HepG2 (cell line): ENCODE data around the gene BCL2L1. TPM values are rescaled to one million over a fixed set of nuclear protein-coding genes. Genes with fewer than 3 reads are reported as not detected.

ENCODE experiments used
- ATAC-seq: fragments of 200-7000 bp; cut with Tn5 transposase; 3 replicates; pipeline ENCODE4 v1.9.1; 2020; ENCODE audit warnings: mild to moderate bottlenecking, moderate library complexity
- BruUV-seq: library from RNA; stranded (reverse); fragments of 400-500 nt; replicated peaks from 2 replicates; lab custom pipeline; 2021; lab: Mats Ljungman, UMichigan
- CTCF ChIA-PET: fragments of 300-600 bp; formaldehyde crosslinking; extraction: SDS; loops from one replicate; lab custom pipeline; 2021; ENCODE audit warnings: low total read pairs, inconsistent platforms, low intra/inter-chr PET ratio; lab: Yijun Ruan, JAX
- POLR2A ChIA-PET: fragments of 350-600 bp; sonication (Branson Sonifier 250); formaldehyde crosslinking; loops from one replicate; lab custom pipeline; 2020; ENCODE audit warnings: antibody characterized with exemption, inconsistent platforms; lab: Yijun Ruan, JAX
- DNase-seq: peaks from one replicate; pipeline ENCODE4 v3.0.0-alpha.2; 2015; ENCODE audit warnings: low spot score
- FAIRE-seq: peaks from 3 replicates; lab custom pipeline; 2011; peaks lifted over from hg19 to GRCh38; lab: Jason Lieb, UNC
- H2AFZ ChIP-seq: one replicate; pipeline ENCODE4 v1.6.1; 2011; ENCODE audit warnings: low read length, inconsistent platforms
- H3K27ac ChIP-seq: fragments of 300-600 bp; 3 replicates; pipeline ENCODE4 v1.8.0; 2011; ENCODE audit warnings: mixed run types, mild to moderate bottlenecking, mixed read lengths, low read length, inconsistent platforms; ENCODE audit not compliant: insufficient read depth; ENCODE audit errors: extremely low read length
- H3K27me3 ChIP-seq, 2 experiments: fragments of 200-600 bp in 1 of 2; 2 replicates in 1 of 2; 3 replicates in 1 of 2; pipeline versions ENCODE4 v1.6.0 to v1.8.0; 2011; ENCODE audit warnings: low read length in 2 of 2, mild to moderate bottlenecking in 2 of 2, moderate library complexity in 2 of 2, inconsistent platforms in 1 of 2; ENCODE audit not compliant: insufficient read depth in 2 of 2, control insufficient read depth in 1 of 2
- H3K36me3 ChIP-seq, 2 experiments: fragments of 200-600 bp in 1 of 2; replicated peaks in 1 of 2; 2 replicates in 1 of 2; 3 replicates in 1 of 2; pipeline versions ENCODE4 v1.5.1 to v1.8.0; 2011; ENCODE audit warnings: low read length in 2 of 2, inconsistent platforms in 1 of 2; ENCODE audit not compliant: insufficient read depth in 2 of 2, control insufficient read depth in 1 of 2
- H3K4me1 ChIP-seq: 2 replicates; pipeline ENCODE4 v1.5.1; 2012; ENCODE audit warnings: low read length, inconsistent platforms; ENCODE audit not compliant: insufficient read depth
- H3K4me2 ChIP-seq: 2 replicates; pipeline ENCODE4 v1.6.0; 2011; ENCODE audit warnings: low read depth, low read length, inconsistent platforms
- H3K4me3 ChIP-seq, 3 experiments: fragments of 200-600 bp in 1 of 3; sonication (generic), shearing (Covaris generic) in 1 of 3; replicated peaks in 1 of 3; 2 replicates each; pipeline ENCODE4 v1.5.1; 2011 to 2016; ENCODE audit warnings: low read length in 3 of 3, inconsistent platforms in 2 of 3, low read depth in 2 of 3, mild to moderate bottlenecking in 2 of 3, control low read depth in 1 of 3, mixed read lengths in 1 of 3; ENCODE audit not compliant: insufficient read depth in 1 of 3
- H3K79me2 ChIP-seq: one replicate; pipeline ENCODE4 v1.6.1; 2011; ENCODE audit warnings: low read length, inconsistent platforms; ENCODE audit not compliant: insufficient read depth
- H3K9ac ChIP-seq: 2 replicates; pipeline ENCODE4 v1.6.0; 2011; ENCODE audit warnings: mild to moderate bottlenecking, low read depth, low read length, inconsistent platforms; ENCODE audit not compliant: insufficient read depth
- H3K9me3 ChIP-seq: 2 replicates; pipeline ENCODE4 v1.5.1; 2012; ENCODE audit warnings: mild to moderate bottlenecking, low read length
- H4K20me1 ChIP-seq: 2 replicates; pipeline ENCODE4 v1.6.0; 2011; ENCODE audit warnings: inconsistent platforms, mild to moderate bottlenecking, low read length, moderate library complexity; ENCODE audit not compliant: insufficient read depth
- BHLHE40 ChIP-seq: IDR thresholded peaks from 2 replicates; pipeline ENCODE4 v1.6.1; 2011; ENCODE audit warnings: low read length, improper control_type of control experiment
- CREB1 ChIP-seq, 2 experiments: fragments of 450-650 bp in 1 of 2; IDR thresholded peaks; 2 replicates each; pipeline ENCODE4 v1.6.1; 2016 to 2017; ENCODE audit warnings: control low read depth in 1 of 2, mild to moderate bottlenecking in 1 of 2, missing compliant biosample characterization in 1 of 2, missing genetic modification characterization in 1 of 2
- FLYWCH1 ChIP-seq: sonication (generic); formaldehyde crosslinking; IDR thresholded peaks from 2 replicates; pipeline ENCODE4 v1.8.1; 2023; ENCODE audit warnings: mild to moderate bottlenecking, missing genetic modification reagents
- FOSL1 ChIP-seq: sonication (generic); formaldehyde crosslinking; IDR thresholded peaks from 2 replicates; pipeline ENCODE4 v1.9.0; 2021; ENCODE audit warnings: missing genetic modification reagents, borderline replicate concordance
- FOSL2 ChIP-seq: sonication (generic); formaldehyde crosslinking; IDR thresholded peaks from 2 replicates; pipeline ENCODE4 v1.4.0; 2020; ENCODE audit warnings: missing genetic modification reagents
- FOXC1 ChIP-seq: sonication (generic); formaldehyde crosslinking; IDR thresholded peaks from 2 replicates; pipeline ENCODE4 v1.8.0; 2022; ENCODE audit warnings: mild to moderate bottlenecking, missing genetic modification reagents, borderline replicate concordance
- GABPB1 ChIP-seq: IDR thresholded peaks from 2 replicates; pipeline ENCODE4 v1.6.1; 2016; ENCODE audit warnings: mild to moderate bottlenecking, missing genetic modification reagents, moderate library complexity, missing compliant biosample characterization
- JUND ChIP-seq: sonication (generic); formaldehyde crosslinking; IDR thresholded peaks from 2 replicates; pipeline ENCODE4 v1.8.0; 2022; ENCODE audit warnings: mild to moderate bottlenecking, missing genetic modification reagents
- KAT2B ChIP-seq: fragments of 150-350 bp; IDR thresholded peaks from 2 replicates; pipeline ENCODE4 v1.6.1; 2014; ENCODE audit warnings: low read depth, low read length, borderline replicate concordance
- MXD4 ChIP-seq: IDR thresholded peaks from 2 replicates; pipeline ENCODE4 v1.6.1; 2016; ENCODE audit warnings: mild to moderate bottlenecking, missing biosample characterization, missing genetic modification reagents
- MZF1 ChIP-seq: sonication (generic); formaldehyde crosslinking; IDR thresholded peaks from 2 replicates; pipeline ENCODE4 v1.8.1; 2023; ENCODE audit warnings: mild to moderate bottlenecking, missing genetic modification reagents, borderline replicate concordance
- RARA ChIP-seq: IDR thresholded peaks from 2 replicates; pipeline ENCODE4 v1.6.1; 2016; ENCODE audit warnings: missing genetic modification reagents, missing compliant biosample characterization
- RBM22 ChIP-seq: fragments of 200-400 bp; formaldehyde crosslinking; optimal IDR thresholded peaks from 2 replicates; pipeline ENCODE3; 2017; ENCODE audit warnings: mild to moderate bottlenecking, low read length, moderate library complexity
- WGBS: methylation state at CpG from one replicate; pipeline ENCODE4 v1.1.6; 2017; ENCODE audit warnings: low lambda C conversion rate; 5-methylcytosine and 5-hydroxymethylcytosine counted together
- in situ Hi-C: cut with HindIII; loops from 2 replicates; pipeline ENCODE4 v1.10.0; 2017; ENCODE audit warnings: low pct_unique_long_range_greater_than_20kb; ENCODE audit not compliant: extremely low pct_ligation_motif_present
- intact Hi-C: fragments of 100-400 bp; cut with micrococcal nuclease; formaldehyde crosslinking; loops from one replicate; pipeline ENCODE4 v1.10.0; 2022; ENCODE audit not compliant: unreplicated experiment
- polyA plus RNA-seq, 8 experiments: library from polyadenylated mRNA; depleted of rRNA in 3 of 8; stranded (reverse) in 7 of 8; unstranded in 1 of 8; fragments of >200 nt; fragmentation: Illumina TruSeq in 4 of 8; extraction: Trizol in 4 of 8; gene quantifications; 2 replicates each; pipeline versions ENCODE4 v1.2.1 to v1.2.3, GENCODE V29; 2011 to 2016; ENCODE audit warnings: low read depth in 4 of 8, missing spikeins in 1 of 8, mixed read lengths in 1 of 8; ENCODE audit not compliant: insufficient read depth in 1 of 8
- total RNA-seq, 5 experiments: library from RNA; depleted of rRNA; stranded (reverse); fragments of >200 nt; fragmentation: Illumina TruSeq; extraction: Trizol; gene quantifications; 2 replicates each; pipeline ENCODE4 v1.2.3, GENCODE V29; 2016; ENCODE audit warnings: low read depth in 1 of 5
- TF ChIP-seq, protein P1 (sequence below): fragments of 450-650 bp; IDR thresholded peaks from 2 replicates; pipeline ENCODE4 v1.6.1; 2016
- TF ChIP-seq, protein P2 (sequence below): sonication (generic); formaldehyde crosslinking; IDR thresholded peaks from 2 replicates; pipeline ENCODE4 v1.4.0; 2020; ENCODE audit warnings: missing genetic modification reagents
- TF ChIP-seq, protein P3 (sequence below): sonication (generic); formaldehyde crosslinking; IDR thresholded peaks from 2 replicates; pipeline ENCODE4 v1.9.0; 2021; ENCODE audit warnings: missing genetic modification reagents, borderline replicate concordance

BCL2L1 gene
- total and polyA plus RNA-seq, 2 of the 13 experiments (the other 11 are each of a cell fraction or from before 2014, with no cell fraction given): 164 to 258 TPM

DNA sequence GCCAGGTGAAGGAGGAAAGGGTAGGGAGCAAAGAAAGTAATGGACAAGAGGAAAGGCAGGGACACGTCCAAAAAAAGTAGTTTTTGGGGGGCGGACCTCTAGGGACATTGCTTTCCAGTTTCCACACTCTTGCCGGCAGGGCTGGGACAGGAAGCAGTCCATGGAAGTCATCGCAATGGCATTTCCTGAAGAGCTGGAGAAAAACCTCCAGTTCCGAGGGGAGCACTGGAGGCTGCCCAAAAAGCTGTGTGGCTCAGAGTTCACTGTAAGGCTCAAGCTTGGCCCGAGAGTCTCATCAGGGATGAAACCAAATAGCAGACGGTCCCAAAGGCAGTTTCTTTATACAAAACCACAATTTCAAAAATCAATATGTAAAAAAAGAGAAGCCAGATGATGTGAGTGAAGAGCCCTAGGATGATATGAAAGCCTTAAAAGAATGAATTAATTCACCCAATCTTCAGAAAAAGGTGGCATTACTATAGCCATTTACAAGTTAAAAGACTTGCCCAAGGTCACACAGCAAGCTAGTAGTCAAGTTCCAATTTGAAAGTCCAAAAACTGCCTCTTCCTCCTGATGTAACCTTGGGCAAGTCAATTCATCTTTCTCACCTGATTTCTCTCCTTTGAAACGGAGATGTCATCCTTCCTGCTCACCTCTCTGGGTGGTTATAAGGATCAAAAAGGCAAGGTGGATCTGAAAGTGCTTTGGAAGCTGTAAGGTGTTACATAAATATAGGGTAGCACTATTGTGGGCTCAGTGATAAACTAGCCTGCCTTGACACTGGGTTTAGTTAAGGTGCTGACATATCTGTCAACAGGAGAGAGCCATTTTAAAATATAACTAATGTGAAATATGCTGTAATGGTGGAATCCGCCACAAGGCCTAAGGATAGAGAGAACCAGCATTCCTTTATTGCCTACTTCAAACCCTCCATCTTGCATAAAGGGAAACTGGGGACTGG lies 9.1 kb downstream of the BCL2L1 start:
- peaks cover 15% of the 10 kb centered on the region for H4K20me1 ChIP-seq
- peak overlapping the region; percentile 59 for H3K9ac ChIP-seq
- peak overlapping the region in 2 of 3 experiments; percentile 2 to 29; a peak in 3 of 6 replicates for H3K4me3 ChIP-seq
- H3K4me1 ChIP-seq: peaks cover 99% of the 10 kb centered on the region
- H3K27me3 ChIP-seq: no peaks in the 10 kb centered on the region
- H3K9me3 ChIP-seq: no peaks in the 10 kb centered on the region
- H3K4me2 ChIP-seq: peak overlapping the region; percentile 64
- H3K27ac ChIP-seq: peak overlapping the region; percentile 61
- intact Hi-C loops: loop anchor here (2.0 kb wide), 1 partner anchor 17 kb away; no protein-coding TSS in a partner anchor
- no peak for FAIRE-seq
- ChIA-PET POLR2A (interaction anchor here (0.6 to 33.2 kb wide), 12 partner anchors 1 to 141 kb away, joined by 3 to 2822 read pairs (median 18); partner anchors contain the start of genes BCL2L1, ID1 and TPX2), CTCF (interaction anchor here (0.8 kb wide), 1 partner anchor 51 kb away, joined by 3 read pairs; no protein-coding TSS in a partner anchor)
- in situ Hi-C loops: no loop called here
- DNase-seq: peak; percentile 81
- TSS peak; percentile 85 for BruUV-seq
- peak; percentile 33 for ATAC-seq
- peaks cover 94% of the 10 kb centered on the region for H3K79me2 ChIP-seq
- 57% methylated on average over 9 of the region's 9 CpGs for WGBS
- peaks cover 33 to 82% of the 10 kb centered on the region in 2 experiments for H3K36me3 ChIP-seq
- no peak overlapping the region for H2AFZ ChIP-seq
- TF ChIP-seq, protein P1, sequence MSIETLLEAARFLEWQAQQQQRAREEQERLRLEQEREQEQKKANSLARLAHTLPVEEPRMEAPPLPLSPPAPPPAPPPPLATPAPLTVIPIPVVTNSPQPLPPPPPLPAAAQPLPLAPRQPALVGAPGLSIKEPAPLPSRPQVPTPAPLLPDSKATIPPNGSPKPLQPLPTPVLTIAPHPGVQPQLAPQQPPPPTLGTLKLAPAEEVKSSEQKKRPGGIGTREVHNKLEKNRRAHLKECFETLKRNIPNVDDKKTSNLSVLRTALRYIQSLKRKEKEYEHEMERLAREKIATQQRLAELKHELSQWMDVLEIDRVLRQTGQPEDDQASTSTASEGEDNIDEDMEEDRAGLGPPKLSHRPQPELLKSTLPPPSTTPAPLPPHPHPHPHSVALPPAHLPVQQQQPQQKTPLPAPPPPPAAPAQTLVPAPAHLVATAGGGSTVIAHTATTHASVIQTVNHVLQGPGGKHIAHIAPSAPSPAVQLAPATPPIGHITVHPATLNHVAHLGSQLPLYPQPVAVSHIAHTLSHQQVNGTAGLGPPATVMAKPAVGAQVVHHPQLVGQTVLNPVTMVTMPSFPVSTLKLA: no peak
- no peak for TF ChIP-seq FOXC1 (CRISPR knock-in tag)
- peak; percentile 69 for TF ChIP-seq RBM22
- TF ChIP-seq FOSL1 (CRISPR knock-in tag): peak; percentile 58; the same call in 1 of the 2 replicates
- TF ChIP-seq KAT2B: no peak
- peak; percentile 70; the same call in 1 of the 2 replicates for TF ChIP-seq MZF1
- TF ChIP-seq MXD4 (CRISPR knock-in tag): no peak
- no peak for TF ChIP-seq CREB1 (IDR thresholded peaks at IDR 0.05)
- peak; percentile 33; the same call in 1 of the 2 replicates for TF ChIP-seq CREB1 (CRISPR knock-in tag; IDR thresholded peaks at IDR 0.05)
- 0 out of 2 replicates have a peak, but pooled peaks have one; percentile 41 for TF ChIP-seq RARA (CRISPR knock-in tag)
- TF ChIP-seq BHLHE40: no peak
- TF ChIP-seq, protein P2, sequence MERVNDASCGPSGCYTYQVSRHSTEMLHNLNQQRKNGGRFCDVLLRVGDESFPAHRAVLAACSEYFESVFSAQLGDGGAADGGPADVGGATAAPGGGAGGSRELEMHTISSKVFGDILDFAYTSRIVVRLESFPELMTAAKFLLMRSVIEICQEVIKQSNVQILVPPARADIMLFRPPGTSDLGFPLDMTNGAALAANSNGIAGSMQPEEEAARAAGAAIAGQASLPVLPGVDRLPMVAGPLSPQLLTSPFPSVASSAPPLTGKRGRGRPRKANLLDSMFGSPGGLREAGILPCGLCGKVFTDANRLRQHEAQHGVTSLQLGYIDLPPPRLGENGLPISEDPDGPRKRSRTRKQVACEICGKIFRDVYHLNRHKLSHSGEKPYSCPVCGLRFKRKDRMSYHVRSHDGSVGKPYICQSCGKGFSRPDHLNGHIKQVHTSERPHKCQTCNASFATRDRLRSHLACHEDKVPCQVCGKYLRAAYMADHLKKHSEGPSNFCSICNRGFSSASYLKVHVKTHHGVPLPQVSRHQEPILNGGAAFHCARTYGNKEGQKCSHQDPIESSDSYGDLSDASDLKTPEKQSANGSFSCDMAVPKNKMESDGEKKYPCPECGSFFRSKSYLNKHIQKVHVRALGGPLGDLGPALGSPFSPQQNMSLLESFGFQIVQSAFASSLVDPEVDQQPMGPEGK: no peak
- TF ChIP-seq, protein P3, sequence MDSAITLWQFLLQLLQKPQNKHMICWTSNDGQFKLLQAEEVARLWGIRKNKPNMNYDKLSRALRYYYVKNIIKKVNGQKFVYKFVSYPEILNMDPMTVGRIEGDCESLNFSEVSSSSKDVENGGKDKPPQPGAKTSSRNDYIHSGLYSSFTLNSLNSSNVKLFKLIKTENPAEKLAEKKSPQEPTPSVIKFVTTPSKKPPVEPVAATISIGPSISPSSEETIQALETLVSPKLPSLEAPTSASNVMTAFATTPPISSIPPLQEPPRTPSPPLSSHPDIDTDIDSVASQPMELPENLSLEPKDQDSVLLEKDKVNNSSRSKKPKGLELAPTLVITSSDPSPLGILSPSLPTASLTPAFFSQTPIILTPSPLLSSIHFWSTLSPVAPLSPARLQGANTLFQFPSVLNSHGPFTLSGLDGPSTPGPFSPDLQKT (CRISPR knock-in tag): no peak
- TF ChIP-seq FLYWCH1 (CRISPR knock-in tag): 0 out of 2 replicates have a peak, but pooled peaks have one; percentile 23
- peak; percentile 90 for TF ChIP-seq FOSL2 (CRISPR knock-in tag)
- TF ChIP-seq JUND (CRISPR knock-in tag): 0 out of 2 replicates have a peak, but pooled peaks have one; percentile 48
- peak; percentile 51 for TF ChIP-seq GABPB1
